GM21390 (cell line): ENCODE results near the gene ATP2B1.
"Not testable (repeated sequence)": the region's sequence is repeated elsewhere in the genome, so short reads cannot be mapped to it uniquely, and the experiment has no call there.

ENCODE experiments used
- ATAC-seq: cut with Tn5 transposase; IDR thresholded peaks from one replicate; pipeline ENCODE4 v1.9.1; 2021; ENCODE audit not compliant: unreplicated experiment

Gene ATP2B1

GRCh38 chr12:89708565-89709156 is at the start of gene ATP2B1:
Gene ATP2B1 (minus strand): TSS chr12:89708838. CDS start chr12:89655886, 52,952 bp downstream.
- peak; percentile 58 for ATAC-seq

- ATAC-seq: not testable (repeated sequence)
Observed at GRCh38 chr12:89757987-89758386, 49.3 kb upstream of the ATP2B1 start.

- peak; percentile 94 for ATAC-seq
Observed at GRCh38 chr12:89756585-89757398, 48.2 kb upstream of the ATP2B1 start.

DNA sequence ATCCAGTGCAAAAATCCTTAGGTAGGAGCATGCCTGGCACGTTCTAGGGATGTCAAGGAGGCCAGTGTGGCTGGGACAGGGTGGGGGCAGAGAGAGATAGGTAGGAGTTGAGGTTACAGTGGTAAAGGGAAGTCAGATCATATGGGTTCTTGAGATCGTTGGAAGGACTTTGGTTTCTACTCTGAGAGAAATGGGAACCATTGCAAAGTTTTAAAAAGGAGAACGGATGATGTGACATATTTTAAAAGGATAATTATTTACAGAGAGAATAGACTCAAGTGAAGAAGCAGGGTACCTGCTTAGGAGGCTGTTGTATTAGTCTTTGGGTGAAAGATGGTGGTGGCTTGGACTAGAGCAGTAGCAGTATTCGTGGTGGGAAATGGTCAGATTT is 47.6 kb upstream of the ATP2B1 start:
- peak; percentile 11 for ATAC-seq

GRCh38 chr12:89753997-89754396 is 45.4 kb upstream of the ATP2B1 start:
- ATAC-seq: no peak

DNA sequence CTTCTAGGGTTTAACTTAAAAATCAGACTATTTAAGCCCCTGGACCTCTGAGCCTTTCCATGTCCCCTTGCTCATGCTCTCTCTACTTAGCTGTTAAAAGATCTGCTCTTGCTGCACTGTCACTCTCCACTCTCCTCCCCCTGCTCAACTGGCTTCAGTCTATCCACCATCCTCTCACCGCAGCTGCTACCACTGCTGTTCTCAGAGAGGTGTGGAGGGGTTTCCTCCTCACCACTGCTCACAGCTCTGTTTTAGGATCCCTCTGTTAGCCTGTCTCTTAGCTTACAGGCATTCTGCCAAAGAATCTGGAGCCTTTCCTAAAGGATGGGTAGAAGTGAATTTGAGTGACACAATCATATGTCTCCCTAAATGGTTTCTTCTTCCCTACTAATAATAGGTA is 43.7 kb upstream of the ATP2B1 start:
- ATAC-seq: peak; percentile 29

DNA sequence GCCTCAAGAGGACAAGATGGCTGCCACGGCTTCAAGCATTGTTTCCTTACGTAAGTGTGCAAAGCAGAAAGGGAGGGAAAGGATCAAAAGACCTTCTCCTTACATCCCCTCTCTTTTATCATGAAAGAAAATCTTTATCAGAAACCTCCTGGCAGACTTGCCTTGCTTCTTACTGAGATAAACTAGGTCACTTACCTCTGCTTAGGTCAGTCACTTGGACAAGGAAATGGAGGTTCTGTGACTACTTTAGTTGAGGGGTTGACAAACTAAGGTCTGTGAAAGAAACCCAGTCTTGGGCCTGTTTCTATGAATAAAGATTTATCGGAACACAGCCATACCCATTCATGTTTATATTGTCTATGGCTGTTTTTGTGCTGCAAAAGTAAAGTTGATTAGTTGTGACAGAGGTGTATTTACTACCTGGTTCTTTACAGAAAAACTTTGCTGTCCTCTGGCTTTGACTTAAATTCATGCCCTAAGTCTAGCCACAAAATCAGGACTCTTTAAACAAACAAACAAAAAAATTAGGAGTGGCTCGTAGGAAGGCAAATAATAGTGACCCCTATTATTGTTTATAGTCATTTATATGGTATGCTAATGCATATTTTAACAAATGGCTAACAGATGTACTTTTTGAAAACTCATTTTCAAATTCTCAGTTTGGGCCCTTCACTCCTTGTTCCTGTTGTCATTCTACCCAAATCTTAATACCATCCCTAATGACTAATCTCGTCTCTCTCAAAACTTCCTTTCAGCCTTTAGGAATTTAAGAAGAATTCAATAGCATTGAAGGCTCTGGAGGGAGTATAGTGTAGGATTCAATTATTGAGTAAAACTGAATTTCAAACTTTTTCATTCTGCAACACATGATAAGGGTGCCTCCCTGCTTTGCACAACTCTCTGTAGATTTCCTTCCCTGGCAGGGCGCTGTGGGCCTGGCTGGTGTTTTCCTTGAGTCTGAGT is 42.0 kb upstream of the ATP2B1 start:
- ATAC-seq: no peak

DNA sequence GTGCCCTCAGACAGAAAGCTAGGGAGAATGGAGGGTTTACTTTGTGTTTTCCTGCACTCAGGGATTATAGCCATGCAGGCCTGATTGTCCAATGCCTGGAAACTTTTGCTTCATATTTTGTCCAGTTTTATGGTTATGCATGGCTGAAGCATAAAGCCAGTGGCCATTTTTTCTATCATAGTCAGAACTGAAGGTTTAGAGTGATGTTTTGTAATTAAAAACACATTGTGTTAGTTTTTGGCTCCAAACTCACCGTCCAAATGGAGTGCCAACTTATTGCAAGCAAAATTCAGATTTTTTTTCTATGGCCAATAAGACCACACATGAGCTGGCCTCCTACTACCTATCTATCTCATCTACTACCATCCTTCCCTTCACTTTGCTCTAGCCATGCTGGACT is 40.2 kb upstream of the ATP2B1 start:
- no peak for ATAC-seq

- no peak for ATAC-seq
Observed at GRCh38 chr12:89745286-89745685, 36.6 kb upstream of the ATP2B1 start.

DNA sequence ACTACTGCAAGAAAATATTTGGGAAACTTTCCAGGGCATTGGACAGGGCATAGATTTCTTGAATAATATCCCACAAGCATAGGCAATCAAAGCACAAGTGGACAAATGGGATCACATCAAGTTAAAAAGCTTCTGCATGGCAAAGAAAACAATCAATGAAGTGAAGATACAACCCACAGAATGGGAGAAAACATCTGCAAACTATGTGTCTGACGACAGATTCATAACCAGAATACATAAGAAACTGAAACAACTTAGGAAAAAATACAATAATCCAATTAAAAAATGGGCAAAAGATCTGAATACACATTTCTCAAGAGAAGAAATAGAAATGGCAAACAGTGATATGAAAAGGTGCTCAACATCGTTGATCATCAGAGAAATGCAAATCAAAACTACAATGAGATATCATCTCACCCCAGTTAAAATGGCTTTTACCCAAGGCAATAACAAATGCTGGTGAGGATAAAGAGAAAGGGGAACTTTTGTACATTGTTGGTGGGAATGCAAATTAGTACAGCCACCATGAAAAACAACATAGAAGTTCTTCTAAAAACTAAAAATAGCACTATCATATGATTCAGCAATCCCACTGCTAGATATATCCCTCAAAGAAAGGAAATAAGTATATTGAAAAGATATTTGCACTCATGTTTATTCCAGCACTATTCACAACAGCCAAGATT is 33.8 kb upstream of the ATP2B1 start:
- no peak for ATAC-seq

GRCh38 chr12:89740943-89741342 is 32.3 kb upstream of the ATP2B1 start:
- no peak for ATAC-seq

- ATAC-seq: no peak
Observed at GRCh38 chr12:89736995-89737394, 28.4 kb upstream of the ATP2B1 start.

GRCh38 chr12:89733579-89734201 is 25.1 kb upstream of the ATP2B1 start:
- no peak for ATAC-seq

DNA sequence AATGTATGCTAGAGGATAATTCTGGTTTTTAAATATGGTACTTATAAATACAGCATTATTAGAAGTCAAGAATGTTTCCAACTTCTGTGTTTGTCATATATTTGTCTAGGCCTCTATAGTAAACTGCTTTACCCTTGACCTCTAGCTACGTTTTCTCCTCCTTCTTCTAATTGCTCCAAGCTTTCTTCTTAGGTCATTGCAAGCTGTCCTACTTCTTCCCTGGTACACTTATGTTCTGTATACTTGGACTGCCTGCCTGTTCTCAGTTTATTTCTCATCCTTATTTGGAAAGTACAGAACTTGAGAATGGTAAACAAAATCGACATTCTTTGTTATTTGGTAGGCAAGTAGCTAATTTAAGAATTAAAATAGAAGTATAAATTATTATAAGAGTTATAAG is 23.9 kb upstream of the ATP2B1 start:
- no peak for ATAC-seq

GRCh38 chr12:89731614-89732013 is 23.0 kb upstream of the ATP2B1 start:
- ATAC-seq: no peak

DNA sequence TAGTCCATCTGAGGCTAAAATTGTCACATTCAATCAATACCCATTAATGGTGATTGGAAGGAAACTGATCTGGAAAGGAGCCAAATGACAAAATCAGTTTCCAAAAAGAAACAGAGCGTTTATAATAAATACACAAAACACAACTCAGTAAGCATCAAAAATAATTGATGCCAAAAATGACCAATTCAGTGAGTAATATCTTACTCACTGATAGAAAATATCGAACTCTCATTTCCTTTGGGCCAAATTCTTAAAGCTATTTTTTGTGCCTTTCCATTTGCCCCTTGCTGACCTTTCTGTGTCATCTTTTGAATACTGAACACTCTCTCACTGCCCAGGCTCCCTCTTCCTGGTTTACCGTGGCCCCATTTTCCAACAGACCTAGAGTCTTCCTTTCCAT is 22.5 kb upstream of the ATP2B1 start:
- ATAC-seq: no peak

- ATAC-seq: no peak
Observed at GRCh38 chr12:89729946-89730459, 21.4 kb upstream of the ATP2B1 start.

DNA sequence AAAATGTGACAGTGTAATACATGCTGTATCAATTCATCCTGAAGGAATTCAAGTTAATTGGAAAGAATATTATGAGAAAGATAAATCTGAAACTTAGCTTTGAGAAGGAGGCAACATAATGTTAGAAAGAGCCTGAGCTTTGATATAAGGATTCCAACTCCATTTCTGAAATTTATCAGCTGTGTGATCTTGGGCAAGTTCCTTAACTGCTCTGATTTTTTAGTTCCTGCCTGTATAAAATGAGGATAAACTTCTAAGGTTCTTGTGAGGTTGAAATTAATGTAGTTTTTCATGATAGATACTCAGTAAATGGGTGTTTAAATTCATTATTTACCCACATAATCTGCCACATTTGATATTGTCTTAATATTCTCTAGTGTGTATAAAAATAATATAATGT is 14.6 kb upstream of the ATP2B1 start:
- ATAC-seq: no peak

DNA sequence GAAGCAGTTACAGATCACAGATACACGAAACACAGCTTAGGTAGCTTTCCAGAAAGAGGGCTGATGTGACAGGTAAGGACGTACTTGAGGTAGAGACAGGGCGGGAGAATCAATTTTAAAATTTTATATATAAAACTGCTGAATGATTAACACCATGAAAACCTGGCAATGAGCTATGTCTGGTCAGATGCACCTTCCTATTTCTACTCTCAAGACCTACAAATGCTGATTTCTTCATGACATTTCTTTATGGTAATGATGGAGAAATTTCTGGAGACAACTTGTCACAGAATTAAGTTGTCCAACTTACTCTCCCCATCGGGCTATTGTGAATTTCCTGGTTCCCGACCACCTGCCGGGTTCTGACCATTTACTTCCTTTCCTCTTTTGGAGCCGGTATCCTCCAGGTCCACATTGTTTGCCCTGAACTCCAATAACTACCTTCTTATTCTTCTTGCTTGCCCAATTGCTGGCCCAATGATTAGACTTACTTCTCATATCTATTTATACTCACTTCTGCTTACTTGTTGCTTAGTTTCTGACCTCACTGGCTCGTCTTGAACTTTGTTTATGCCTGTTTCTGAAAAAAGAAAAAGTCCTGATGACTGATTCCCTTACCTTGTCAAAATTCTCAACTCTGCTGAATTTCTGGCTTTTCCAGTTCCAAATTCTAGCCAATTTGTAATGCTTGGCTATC is 12.8 kb upstream of the ATP2B1 start:
- peak; percentile 95 for ATAC-seq
